Endothelial cell (in vitro differentiated cells): Measurements from ENCODE around the gene UBE2U. TPM values are rescaled to one million over a fixed set of nuclear protein-coding genes. Genes with fewer than 3 reads are reported as not detected.

Source experiments
- DNase-seq: peaks from one replicate; pipeline ENCODE4 v3.0.0; 2021; ENCODE audit warnings: low spot score
- H3K27ac Mint-ChIP-seq: one replicate; pipeline ENCODE4 v1.8.0; 2021; ENCODE audit warnings: mixed read lengths, inconsistent platforms; ENCODE audit not compliant: unreplicated experiment
- H3K27me3 Mint-ChIP-seq: one replicate; pipeline ENCODE4 v1.8.0; 2021; ENCODE audit warnings: mild to moderate bottlenecking, moderate library complexity, mixed read lengths, inconsistent platforms; ENCODE audit not compliant: unreplicated experiment
- H3K36me3 Mint-ChIP-seq: one replicate; pipeline ENCODE4 v1.8.0; 2021; ENCODE audit warnings: mild to moderate bottlenecking, low read depth, mixed read lengths, inconsistent platforms; ENCODE audit not compliant: unreplicated experiment
- H3K4me1 Mint-ChIP-seq: one replicate; pipeline ENCODE4 v1.8.0; 2021; ENCODE audit warnings: mild to moderate bottlenecking, mixed read lengths, inconsistent platforms; ENCODE audit not compliant: unreplicated experiment
- H3K4me3 Mint-ChIP-seq: one replicate; pipeline ENCODE4 v1.8.0; 2021; ENCODE audit warnings: mild to moderate bottlenecking, mixed read lengths, inconsistent platforms; ENCODE audit not compliant: unreplicated experiment
- H3K9me3 Mint-ChIP-seq: one replicate; pipeline ENCODE4 v1.8.0; 2021; ENCODE audit warnings: mixed read lengths, inconsistent platforms; ENCODE audit not compliant: unreplicated experiment
- total RNA-seq: library from RNA; stranded (reverse); fragmentation: NEBNext Ultra II Directional; extraction: Animal tissue kit (Norgen Biotek cat#: 25700); gene quantifications from one replicate; pipeline ENCODE4 v1.2.1, GENCODE V29; 2021; ENCODE audit not compliant: unreplicated experiment
- TF ChIP-seq, protein P1 (sequence below): fragments of 200-600 bp; sonication (generic); IDR thresholded peaks from one replicate; pipeline ENCODE4 v1.5.0; 2021; ENCODE audit warnings: antibody characterized with exemption; ENCODE audit not compliant: unreplicated experiment

UBE2U gene
- total RNA-seq, 1 donor from 2014 or later: not detected

DNA sequence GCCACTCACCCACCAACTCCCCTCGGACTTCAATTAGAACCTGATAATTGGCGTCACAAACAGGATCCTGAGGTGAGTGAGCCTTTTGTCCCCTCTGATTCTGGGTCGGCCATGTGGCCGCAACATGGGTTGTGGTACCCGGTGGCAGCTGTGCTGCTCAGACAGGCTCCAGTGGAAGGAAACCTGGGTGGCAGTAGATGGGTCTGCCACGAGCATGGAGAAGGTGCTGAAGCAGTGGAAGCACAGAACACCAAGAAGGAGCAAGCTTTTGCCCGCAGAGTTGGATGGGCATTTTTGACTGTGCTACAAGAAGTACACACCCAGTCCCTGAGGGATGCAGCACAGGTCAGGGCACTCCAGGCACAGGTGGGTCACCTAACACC is 16.5 kb upstream of the UBE2U start:
- no peak overlapping the region for H3K4me3 Mint-ChIP-seq
- no peaks in the 10 kb centered on the region for H3K36me3 Mint-ChIP-seq
- H3K4me1 Mint-ChIP-seq: no peaks in the 10 kb centered on the region
- DNase-seq: no peak
- H3K27ac Mint-ChIP-seq: no peak overlapping the region
- peaks cover 5% of the 10 kb centered on the region for H3K27me3 Mint-ChIP-seq
- no peaks in the 10 kb centered on the region for H3K9me3 Mint-ChIP-seq
- TF ChIP-seq, protein P1, sequence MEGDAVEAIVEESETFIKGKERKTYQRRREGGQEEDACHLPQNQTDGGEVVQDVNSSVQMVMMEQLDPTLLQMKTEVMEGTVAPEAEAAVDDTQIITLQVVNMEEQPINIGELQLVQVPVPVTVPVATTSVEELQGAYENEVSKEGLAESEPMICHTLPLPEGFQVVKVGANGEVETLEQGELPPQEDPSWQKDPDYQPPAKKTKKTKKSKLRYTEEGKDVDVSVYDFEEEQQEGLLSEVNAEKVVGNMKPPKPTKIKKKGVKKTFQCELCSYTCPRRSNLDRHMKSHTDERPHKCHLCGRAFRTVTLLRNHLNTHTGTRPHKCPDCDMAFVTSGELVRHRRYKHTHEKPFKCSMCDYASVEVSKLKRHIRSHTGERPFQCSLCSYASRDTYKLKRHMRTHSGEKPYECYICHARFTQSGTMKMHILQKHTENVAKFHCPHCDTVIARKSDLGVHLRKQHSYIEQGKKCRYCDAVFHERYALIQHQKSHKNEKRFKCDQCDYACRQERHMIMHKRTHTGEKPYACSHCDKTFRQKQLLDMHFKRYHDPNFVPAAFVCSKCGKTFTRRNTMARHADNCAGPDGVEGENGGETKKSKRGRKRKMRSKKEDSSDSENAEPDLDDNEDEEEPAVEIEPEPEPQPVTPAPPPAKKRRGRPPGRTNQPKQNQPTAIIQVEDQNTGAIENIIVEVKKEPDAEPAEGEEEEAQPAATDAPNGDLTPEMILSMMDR: no peak

- no peak for DNase-seq
- Mint-ChIP-seq H3K27me3 (peaks cover 5% of the 10 kb centered on the region), H3K4me3 (no peak overlapping the region), H3K4me1 (no peaks in the 10 kb centered on the region), H3K36me3 (no peaks in the 10 kb centered on the region), H3K9me3 (no peaks in the 10 kb centered on the region), H3K27ac (no peak overlapping the region)
- TF ChIP-seq, protein P1: no peak
Measured at GRCh38 chr1:64187646-64188045, 15.8 kb upstream of the UBE2U start.

- H3K9me3 Mint-ChIP-seq: no peaks in the 10 kb centered on the region
- no peaks in the 10 kb centered on the region for H3K4me1 Mint-ChIP-seq
- peaks cover 4% of the 10 kb centered on the region for H3K27me3 Mint-ChIP-seq
- no peak overlapping the region for H3K27ac Mint-ChIP-seq
- TF ChIP-seq, protein P1: no peak
- no peaks in the 10 kb centered on the region for H3K36me3 Mint-ChIP-seq
- no peak overlapping the region for H3K4me3 Mint-ChIP-seq
- DNase-seq: no peak
Measured at GRCh38 chr1:64192290-64192689, 11.1 kb upstream of the UBE2U start.

DNA sequence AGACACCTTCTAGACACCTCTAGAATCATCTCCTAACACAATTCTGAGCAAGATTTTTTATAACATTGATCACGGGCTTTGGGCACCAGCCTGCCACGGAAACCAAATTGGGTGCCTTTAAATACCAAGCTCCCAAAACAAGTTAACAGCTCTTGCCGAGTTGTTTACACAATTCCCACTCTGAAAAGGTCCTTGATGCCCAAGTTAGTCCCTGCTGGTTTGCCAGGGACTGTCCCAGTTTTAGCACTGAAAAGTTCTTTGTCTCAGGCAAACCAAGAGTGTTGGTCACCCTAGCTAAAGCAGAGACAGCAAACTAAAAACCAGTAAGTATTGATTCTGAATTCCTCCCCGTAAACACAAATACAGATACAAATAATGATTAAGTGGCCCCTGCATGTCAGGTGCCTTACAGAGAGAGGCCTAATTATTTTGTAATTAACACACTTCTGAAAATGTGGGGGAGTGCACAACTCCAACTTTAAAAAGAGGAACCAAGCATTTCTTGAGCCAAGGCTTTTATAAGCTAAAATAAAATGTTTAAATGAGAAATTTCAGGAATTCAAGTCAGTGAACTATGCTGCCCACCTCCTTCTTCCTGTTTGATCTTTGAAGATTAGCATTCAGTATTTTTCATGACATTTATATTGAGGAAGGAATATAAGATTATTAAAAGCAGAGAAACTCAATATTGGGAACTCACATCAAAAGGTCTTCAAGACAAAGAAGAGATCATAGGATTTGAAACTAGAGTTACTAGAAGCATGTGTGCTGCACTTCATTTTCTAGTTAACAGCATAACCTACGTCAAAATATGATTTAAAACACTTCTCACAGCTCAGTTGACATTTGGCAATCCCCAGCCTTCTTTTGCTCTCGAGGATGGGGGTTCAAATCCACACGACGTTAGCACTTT is 9.0 kb upstream of the UBE2U start:
- Mint-ChIP-seq H3K9me3 (no peaks in the 10 kb centered on the region), H3K4me1 (no peaks in the 10 kb centered on the region), H3K27me3 (peaks cover 2% of the 10 kb centered on the region), H3K27ac (no peak overlapping the region), H3K36me3 (no peaks in the 10 kb centered on the region), H3K4me3 (no peak overlapping the region)
- TF ChIP-seq, protein P1: no peak
- DNase-seq: no peak

- TF ChIP-seq, protein P1: no peak
Measured at GRCh38 chr1:64195081-64195395, 8.4 kb upstream of the UBE2U start.

More at GRCh38 chr1:64195081-64195395, 8.4 kb upstream of the UBE2U start:
- no peak overlapping the region for H3K27ac Mint-ChIP-seq
- H3K4me3 Mint-ChIP-seq: no peak overlapping the region
- H3K27me3 Mint-ChIP-seq: no peaks in the 10 kb centered on the region
- H3K36me3 Mint-ChIP-seq: peaks cover under 1% of the 10 kb centered on the region
- no peaks in the 10 kb centered on the region for H3K4me1 Mint-ChIP-seq
- no peaks in the 10 kb centered on the region for H3K9me3 Mint-ChIP-seq
- no peak for DNase-seq
